Jurkat, Clone E6-1 (cell line): ENCODE measurements around the gene DLGAP1.

Experiments used
- DNase-seq: peaks from one replicate; pipeline ENCODE4 v3.0.0-alpha.2; 2011; ENCODE audit warnings: low read depth, low spot score
- H3K4me3 ChIP-seq: 2 replicates; pipeline ENCODE4 v1.5.1; 2011; ENCODE audit warnings: mild to moderate bottlenecking, low read length, control low read depth, moderate library complexity

DLGAP1 gene

GRCh38 chr18:3455907-3456685 is 999.0 kb downstream of the DLGAP1 start:
- H3K4me3 ChIP-seq = no peak overlapping the region
- DNase-seq = no peak

- DNase-seq = no peak
- no peak overlapping the region for H3K4me3 ChIP-seq
These were observed 999.9 kb downstream of the DLGAP1 start for GRCh38 chr18:3455090-3455635.

GRCh38 chr18:3454365-3455089 is 1000.6 kb downstream of the DLGAP1 start:
- peak; percentile 48 for DNase-seq
- peak overlapping the region; percentile 51 for H3K4me3 ChIP-seq

- DNase-seq = peak; percentile 28
- H3K4me3 ChIP-seq = peak overlapping the region; percentile 51
These were observed 1001.4 kb downstream of the DLGAP1 start for GRCh38 chr18:3453540-3454364.

- no peak for DNase-seq
- H3K4me3 ChIP-seq = no peak overlapping the region
These were observed 1002.2 kb downstream of the DLGAP1 start for GRCh38 chr18:3452750-3453539.

- no peak for DNase-seq
These were observed 1002.9 kb downstream of the DLGAP1 start for GRCh38 chr18:3451989-3452749.

GRCh38 chr18:3451183-3451988 is 1003.7 kb downstream of the DLGAP1 start:
- H3K4me3 ChIP-seq = peak overlapping the region; percentile 74
- DNase-seq = peak; percentile 68

More at GRCh38 chr18:3451989-3452749, 1002.9 kb downstream of the DLGAP1 start:
- H3K4me3 ChIP-seq = peak overlapping the region; percentile 74

GRCh38 chr18:3450799-3451182 is 1004.3 kb downstream of the DLGAP1 start:
- no peak for DNase-seq
- H3K4me3 ChIP-seq = peak overlapping the region; percentile 74

- peak within 1 kb of the TSS; percentile 74 for H3K4me3 ChIP-seq
- peak; percentile 39 for DNase-seq
These were observed 1004.9 kb downstream of the DLGAP1 start, which contains the start of gene TGIF1 for GRCh38 chr18:3450012-3450798. TSS of gene TGIF1 (plus strand) at chr18:3450172. CDS start at chr18:3450490, 318 bp downstream.

GRCh38 chr18:3449512-3450011 is 1005.5 kb downstream of the DLGAP1 start:
- H3K4me3 ChIP-seq = peak overlapping the region; percentile 74
- DNase-seq = peak; percentile 51

- DNase-seq = peak; percentile 54
- H3K4me3 ChIP-seq = peak overlapping the region; percentile 74
These were observed 1006.1 kb downstream of the DLGAP1 start for GRCh38 chr18:3448838-3449511.

GRCh38 chr18:3447895-3448837 is 1006.9 kb downstream of the DLGAP1 start:
- H3K4me3 ChIP-seq = peak overlapping the region; percentile 74
- peak; percentile 89 for DNase-seq

GRCh38 chr18:3447068-3447894 is 1007.8 kb downstream of the DLGAP1 start:
- peak overlapping the region; percentile 74 for H3K4me3 ChIP-seq
- DNase-seq = no peak
